Measurements from ENCODE around the gene COL23A1. TPM values are rescaled to one million over a fixed set of nuclear protein-coding genes. Genes with fewer than 3 reads are reported as not detected.

COL23A1 gene
- total RNA-seq, 1 donor from 2014 or later: 0.86 TPM

GRCh38 chr5:178398901-178399700 is 191.1 kb downstream of the COL23A1 start:
- DNase-seq (ENCODE audit: low spot score): no peak

GRCh38 chr5:178396796-178397720 is 193.1 kb downstream of the COL23A1 start:
- no peak for DNase-seq (ENCODE audit: low spot score)

DNA sequence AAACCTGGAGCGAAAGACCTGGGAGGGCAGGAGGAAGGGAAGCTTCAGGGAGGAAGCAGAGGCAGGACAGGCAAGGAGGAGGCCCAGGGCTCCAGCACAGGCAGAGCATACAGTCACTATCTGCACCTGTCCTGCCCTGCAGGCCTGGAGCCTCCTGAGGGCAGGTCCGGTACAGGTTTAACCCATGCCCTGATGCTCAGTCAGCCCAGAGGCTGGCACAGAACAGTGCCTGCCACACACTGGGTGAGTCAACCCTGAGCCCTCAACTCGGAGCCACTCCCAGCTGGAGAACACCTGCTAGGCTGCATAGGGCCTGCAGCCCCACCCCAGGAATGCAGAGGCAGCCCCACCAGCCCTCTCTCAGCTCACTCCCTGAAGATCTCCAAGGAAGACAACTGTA is 196.1 kb downstream of the COL23A1 start:
- no peak for DNase-seq (ENCODE audit: low spot score)

DNA sequence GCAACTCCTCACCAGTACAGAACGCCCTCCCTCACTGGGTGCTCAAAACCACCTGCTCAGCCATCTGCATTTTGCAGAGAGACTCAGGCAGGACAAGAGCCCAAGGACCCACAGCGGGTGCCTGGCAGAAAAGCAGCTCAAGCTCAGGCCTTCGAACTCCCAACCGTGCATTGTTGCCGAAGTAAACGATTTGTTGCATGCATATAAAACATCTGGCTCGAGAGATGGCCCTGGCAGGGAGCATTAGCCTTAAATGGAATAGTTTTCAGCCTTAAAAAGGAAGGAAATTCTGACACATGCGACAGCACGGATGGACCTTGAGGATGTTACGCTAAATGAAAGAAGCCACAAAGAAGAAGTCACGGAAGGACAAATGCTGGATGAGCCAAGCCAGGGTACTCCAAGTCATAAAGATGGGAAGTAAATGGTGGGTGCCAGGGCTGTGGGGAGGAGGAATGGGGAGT is 197.2 kb downstream of the COL23A1 start:
- DNase-seq (ENCODE audit: low spot score): no peak

DNA sequence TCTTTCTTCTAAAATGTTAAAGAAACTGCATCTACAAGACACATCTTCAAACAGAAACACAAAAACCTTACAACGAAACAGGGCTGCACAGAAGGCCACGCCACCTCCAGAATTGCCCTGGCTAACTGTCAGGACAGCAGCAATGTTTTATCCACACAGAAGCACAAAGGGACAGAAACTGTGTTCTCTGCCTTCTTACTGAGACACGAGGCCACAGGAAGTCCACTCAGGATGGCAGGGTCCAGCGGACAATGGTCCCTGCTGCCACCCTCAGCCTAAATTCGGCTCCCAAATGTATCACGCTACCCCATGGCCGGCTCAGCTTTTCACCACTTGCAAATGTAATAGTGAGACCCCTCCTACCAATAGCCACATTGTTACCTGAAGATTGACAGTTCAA is 197.8 kb downstream of the COL23A1 start:
- DNase-seq (ENCODE audit: low spot score): no peak

GRCh38 chr5:178391480-178391879 is 198.7 kb downstream of the COL23A1 start:
- DNase-seq (ENCODE audit: low spot score): no peak

GRCh38 chr5:178389796-178390195 is 200.4 kb downstream of the COL23A1 start:
- DNase-seq (ENCODE audit: low spot score): no peak

DNA sequence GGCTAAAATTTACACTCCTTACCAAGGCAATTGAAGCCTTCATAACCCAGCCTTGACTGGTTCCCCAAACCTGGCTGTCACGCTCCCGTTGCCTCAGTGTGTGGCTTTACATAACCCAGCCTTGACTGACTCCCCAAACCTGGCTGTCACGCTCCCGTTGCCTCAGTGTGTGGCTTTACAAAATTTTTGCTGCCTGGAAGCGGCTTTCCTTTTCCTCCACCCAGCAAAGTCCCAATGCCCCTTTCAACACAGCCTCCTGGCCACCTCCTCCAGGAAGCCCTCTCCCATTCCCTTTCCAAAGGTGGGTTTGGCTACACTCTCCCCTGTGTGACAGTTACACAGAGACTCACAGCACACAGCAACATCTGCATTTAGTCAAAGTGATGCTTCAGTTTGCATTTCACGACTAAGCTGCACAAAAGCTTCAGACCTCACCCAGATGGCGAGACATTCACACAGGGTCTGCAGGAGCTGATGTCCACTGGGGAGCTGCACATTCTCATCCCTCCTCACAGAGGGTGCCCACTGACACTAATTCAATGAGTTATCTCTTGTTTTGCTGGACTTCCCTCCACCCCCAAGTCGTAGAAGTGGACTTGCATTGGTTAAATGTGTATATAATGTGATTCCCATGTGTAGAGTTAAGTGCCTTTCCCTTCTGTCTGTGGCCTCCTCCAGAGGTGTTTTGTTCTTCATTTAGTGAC is 201.0 kb downstream of the COL23A1 start:
- no peak for DNase-seq (ENCODE audit: low spot score)

DNA sequence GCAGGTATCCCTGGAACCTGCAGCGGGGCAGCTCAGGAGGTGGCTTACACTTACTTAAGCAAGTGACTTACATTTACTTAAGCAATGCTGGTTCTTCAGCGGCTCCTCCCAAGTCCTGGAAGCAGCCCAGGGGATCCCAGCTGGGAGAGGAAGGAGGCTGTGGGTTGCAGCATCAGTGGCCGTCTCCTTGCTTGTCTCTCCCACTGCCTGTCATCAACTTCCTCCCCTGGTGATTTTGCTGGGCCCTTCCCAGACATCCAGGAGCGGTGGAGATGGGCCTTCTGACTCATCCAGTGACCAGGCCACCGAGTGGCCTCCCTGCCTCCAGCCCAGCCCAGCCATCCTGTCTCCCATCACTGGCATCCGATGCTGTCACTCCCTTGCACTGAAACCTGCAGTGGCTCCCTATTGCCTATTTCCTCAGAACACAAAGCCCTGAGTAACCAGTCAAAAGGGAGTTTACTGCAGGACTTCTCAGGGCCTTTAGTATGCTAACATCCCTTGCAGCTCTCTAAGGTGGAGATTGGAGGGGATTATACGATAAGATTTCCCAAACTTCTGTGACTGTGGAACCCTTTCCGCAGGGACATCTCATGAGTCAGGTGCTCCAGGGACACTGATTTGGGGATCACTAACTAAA is 201.7 kb downstream of the COL23A1 start:
- no peak for DNase-seq (ENCODE audit: low spot score)

- DNase-seq (ENCODE audit: low spot score): no peak
These were observed 202.4 kb downstream of the COL23A1 start for GRCh38 chr5:178387856-178388190.

- no peak for DNase-seq (ENCODE audit: low spot score)
These were observed 202.9 kb downstream of the COL23A1 start for GRCh38 chr5:178387061-178387855.

- DNase-seq (ENCODE audit: low spot score): no peak
These were observed 203.8 kb downstream of the COL23A1 start for GRCh38 chr5:178386336-178386931.

GRCh38 chr5:178385496-178385890 is 204.7 kb downstream of the COL23A1 start:
- DNase-seq (ENCODE audit: low spot score): no peak

- no peak for DNase-seq (ENCODE audit: low spot score)
These were observed 205.2 kb downstream of the COL23A1 start for GRCh38 chr5:178384816-178385495.

DNA sequence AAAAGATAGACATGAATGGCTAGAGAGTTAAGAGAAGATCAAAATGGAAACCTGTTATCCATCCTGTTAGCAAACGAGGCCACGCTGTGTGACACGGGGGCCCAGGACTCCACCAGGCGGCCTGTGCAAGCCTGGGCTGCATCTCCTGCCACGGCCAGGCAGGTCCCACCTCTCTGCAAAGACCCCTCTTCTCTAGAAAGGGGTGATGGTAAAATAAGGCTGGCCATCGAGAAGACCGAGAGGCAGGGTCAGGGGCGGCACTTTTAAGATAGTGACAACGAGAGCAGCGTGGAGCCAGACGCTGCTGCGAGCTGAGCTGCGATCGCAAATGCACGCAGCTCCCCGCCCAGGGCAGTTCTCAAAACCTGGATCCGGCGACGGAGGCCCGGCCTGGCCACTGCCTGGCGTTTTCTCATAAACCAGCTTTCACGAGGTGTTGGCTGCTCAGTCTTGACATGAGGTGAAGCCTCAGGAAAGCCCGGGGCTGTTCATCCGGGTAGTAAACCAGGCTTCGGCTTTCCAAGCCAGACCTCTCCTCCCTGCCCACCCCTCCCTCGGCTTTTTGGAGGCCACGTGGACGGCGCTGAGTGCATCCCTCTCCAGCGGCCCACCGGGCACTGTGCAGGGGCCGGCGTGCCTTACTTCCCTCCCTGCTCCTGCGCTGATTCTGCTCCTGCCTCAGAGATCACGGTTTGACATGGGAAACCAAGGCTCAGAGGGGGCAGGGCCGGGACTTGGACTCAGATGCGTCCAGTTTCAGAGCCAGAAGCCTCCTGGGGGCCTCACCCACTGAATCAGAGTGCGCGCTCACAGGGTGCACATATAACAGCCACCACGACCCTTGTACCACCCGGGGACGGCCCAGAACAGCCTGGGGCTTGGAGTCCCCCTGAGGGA is 206.0 kb downstream of the COL23A1 start:
- DNase-seq (ENCODE audit: low spot score): no peak

GRCh38 chr5:178383301-178383918 is 206.8 kb downstream of the COL23A1 start:
- no peak for DNase-seq (ENCODE audit: low spot score)

GRCh38 chr5:178382754-178383164 is 207.4 kb downstream of the COL23A1 start:
- no peak for DNase-seq (ENCODE audit: low spot score)

Measured in mucosa of gallbladder (tissue), 1 donor.